K562 (cell line): ENCODE results near the gene TMEM150A. TPM values are rescaled to one million over a fixed set of nuclear protein-coding genes. Genes with fewer than 3 reads are reported as not detected.

Experiments
- CBX3 ChIP-seq, 2 experiments: IDR thresholded peaks; 1 replicate in 1 of 2; 2 replicates in 1 of 2; pipeline ENCODE4 v1.6.1; 2012; ENCODE audit warnings: inconsistent platforms in 2 of 2, low read length in 2 of 2, borderline replicate concordance in 1 of 2, control low read depth in 1 of 2
- ETV1 ChIP-seq: fragments of 450-650 bp; conservative IDR thresholded peaks from 2 replicates; pipeline ENCODE4 v1.6.1; 2016; ENCODE audit warnings: missing genetic modification characterization, control low read depth, low read depth, missing compliant biosample characterization
- FOSL1 ChIP-seq: fragments of 200-800 bp; sonication (Bioruptor generic); conservative IDR thresholded peaks from 2 replicates; pipeline ENCODE4 v1.6.1; 2016; ENCODE audit warnings: missing genetic modification characterization, missing compliant biosample characterization
- HMGN3 ChIP-seq: IDR thresholded peaks from 2 replicates; pipeline ENCODE4 v1.6.1; 2011; ENCODE audit warnings: borderline replicate concordance, low read depth, mild to moderate bottlenecking, mixed read lengths, low read length; ENCODE audit not compliant: insufficient read length; ENCODE audit errors: extremely low read depth
- HSF4 ChIP-seq: fragments of 250-450 bp; sonication (Bioruptor Pico); IDR thresholded peaks from 2 replicates; pipeline ENCODE4 v2.1.2; 2022; ENCODE audit warnings: mild to moderate bottlenecking, moderate library complexity, borderline replicate concordance
- MIER1 ChIP-seq: fragments of 450-650 bp; IDR thresholded peaks from 2 replicates; pipeline ENCODE4 v1.6.1; 2016; ENCODE audit warnings: antibody characterized with exemption, mild to moderate bottlenecking, low read depth
- MTA1 ChIP-seq: fragments of 450-650 bp; IDR thresholded peaks from 2 replicates; pipeline ENCODE4 v1.6.1; 2017; ENCODE audit warnings: borderline replicate concordance
- NFRKB ChIP-seq: fragments of 450-650 bp; IDR thresholded peaks from 2 replicates; pipeline ENCODE4 v1.6.1; 2016; ENCODE audit warnings: low read depth
- POLR2AphosphoS5 ChIP-seq: IDR thresholded peaks from 2 replicates; pipeline ENCODE4 v1.6.1; 2011; ENCODE audit warnings: mild to moderate bottlenecking, low read depth, low read length, moderate library complexity; ENCODE audit not compliant: control insufficient read depth, insufficient read depth
- RBM17 ChIP-seq: fragments of 200-400 bp; formaldehyde crosslinking; IDR thresholded peaks from 2 replicates; pipeline ENCODE4 v1.6.1; 2017; ENCODE audit warnings: low read depth, mild to moderate bottlenecking, low read length, borderline replicate concordance
- SFPQ ChIP-seq: fragments of 200-400 bp; formaldehyde crosslinking; IDR thresholded peaks from 2 replicates; pipeline ENCODE4 v1.6.1; 2017; ENCODE audit warnings: mild to moderate bottlenecking, low read depth, low read length, moderate library complexity
- TBP ChIP-seq: optimal IDR thresholded peaks from 2 replicates; pipeline ENCODE3; 2011; ENCODE audit warnings: low read depth, low read length, improper control_type of control experiment
- TCFL5 ChIP-seq: fragments of 250-450 bp; sonication (Bioruptor Pico); conservative IDR thresholded peaks from 2 replicates; pipeline ENCODE4 v1.6.1; 2021; ENCODE audit warnings: mild to moderate bottlenecking, moderate library complexity, matching md5 sums
- ZHX1 ChIP-seq: fragments of 150-350 bp; conservative IDR thresholded peaks from 2 replicates; pipeline ENCODE4 v1.6.1; 2014; ENCODE audit warnings: low read length
- polyA plus RNA-seq, 8 experiments: library from polyadenylated mRNA; depleted of rRNA in 4 of 8; stranded (reverse) in 5 of 8; unstranded in 3 of 8; fragments of >200 nt; fragmentation: Nextera tagmentation in 2 of 8; fragmentation: Illumina TruSeq in 1 of 8; extraction: Ambion mirVana in 2 of 8; extraction: Trizol in 1 of 8; gene quantifications; 2 replicates each; pipeline versions ENCODE4 v1.2.1 to v1.2.3, GENCODE V29; 2011 to 2014; ENCODE audit warnings: inconsistent platforms in 1 of 8, missing spikeins in 1 of 8
- total RNA-seq, 7 experiments: library from RNA; depleted of rRNA in 6 of 7; stranded (reverse); fragments of >200 nt in 6 of 7; fragmentation: Illumina TruSeq in 2 of 7; extraction: Trizol in 2 of 7; gene quantifications; 2 replicates each; pipeline versions ENCODE4 v1.2.1 to v1.2.3, GENCODE V29; 2011 to 2021; ENCODE audit warnings: low replicate concordance in 1 of 7
- TF ChIP-seq, protein P1 (sequence below): fragments of 250-450 bp; sonication (Bioruptor Pico); IDR thresholded peaks from 2 replicates; pipeline ENCODE4 v1.5.0; 2020; ENCODE audit warnings: mild to moderate bottlenecking, borderline replicate concordance

Gene TMEM150A
- total and polyA plus RNA-seq, 9 of the 15 experiments (the other 6 are each of a cell fraction or from before 2014, with no cell fraction given): 3.9 to 17.1 (median 8.4) TPM

DNA sequence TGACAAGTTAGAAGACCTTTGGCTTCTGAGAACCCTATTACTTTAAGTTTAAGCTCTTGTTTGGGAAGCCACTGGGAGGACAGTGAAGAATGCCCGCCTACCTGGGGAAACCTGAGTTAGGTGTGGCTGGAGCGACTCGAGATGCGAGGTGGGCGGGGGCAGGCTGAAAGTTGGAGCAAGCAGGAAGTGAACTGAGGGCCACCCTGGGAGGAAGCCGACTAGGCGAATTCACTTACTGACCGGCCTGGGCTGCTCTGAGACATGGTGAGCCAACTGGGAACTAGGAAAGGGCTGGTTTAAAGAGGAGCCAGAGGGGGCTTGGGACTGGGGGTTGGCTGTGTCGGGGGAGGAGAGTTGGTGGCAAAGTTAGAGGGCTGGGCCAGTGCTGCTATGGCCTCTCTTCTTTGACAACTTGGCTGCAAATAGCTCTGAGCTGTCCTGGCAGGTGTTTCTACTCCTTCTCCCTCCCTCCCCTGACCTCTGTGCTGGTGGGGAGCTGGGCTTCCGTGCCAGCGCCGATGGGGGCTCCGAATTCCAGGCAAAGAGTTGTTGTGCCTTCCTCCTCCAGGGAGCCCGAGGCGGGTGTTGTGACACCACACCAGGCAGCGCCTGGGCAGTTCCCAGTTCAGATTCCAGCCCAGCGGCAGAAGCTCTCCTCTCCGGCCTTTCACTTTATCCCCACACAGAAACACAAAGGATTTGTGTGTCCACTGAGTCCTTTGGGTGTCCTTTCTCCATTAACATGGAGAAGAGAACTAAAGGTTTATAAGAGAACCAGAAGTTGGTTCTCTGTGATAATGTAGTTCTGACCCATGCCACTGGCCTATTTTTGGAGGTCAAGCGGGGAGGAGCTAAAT is 24.9 kb downstream of the TMEM150A start, which contains the start of gene VAMP8 (continued):
- TF ChIP-seq, protein P1, sequence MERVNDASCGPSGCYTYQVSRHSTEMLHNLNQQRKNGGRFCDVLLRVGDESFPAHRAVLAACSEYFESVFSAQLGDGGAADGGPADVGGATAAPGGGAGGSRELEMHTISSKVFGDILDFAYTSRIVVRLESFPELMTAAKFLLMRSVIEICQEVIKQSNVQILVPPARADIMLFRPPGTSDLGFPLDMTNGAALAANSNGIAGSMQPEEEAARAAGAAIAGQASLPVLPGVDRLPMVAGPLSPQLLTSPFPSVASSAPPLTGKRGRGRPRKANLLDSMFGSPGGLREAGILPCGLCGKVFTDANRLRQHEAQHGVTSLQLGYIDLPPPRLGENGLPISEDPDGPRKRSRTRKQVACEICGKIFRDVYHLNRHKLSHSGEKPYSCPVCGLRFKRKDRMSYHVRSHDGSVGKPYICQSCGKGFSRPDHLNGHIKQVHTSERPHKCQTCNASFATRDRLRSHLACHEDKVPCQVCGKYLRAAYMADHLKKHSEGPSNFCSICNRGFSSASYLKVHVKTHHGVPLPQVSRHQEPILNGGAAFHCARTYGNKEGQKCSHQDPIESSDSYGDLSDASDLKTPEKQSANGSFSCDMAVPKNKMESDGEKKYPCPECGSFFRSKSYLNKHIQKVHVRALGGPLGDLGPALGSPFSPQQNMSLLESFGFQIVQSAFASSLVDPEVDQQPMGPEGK (CRISPR knock-in tag): no peak
- TF ChIP-seq HMGN3: no peak
- no peak for TF ChIP-seq RBM17
- peak; percentile 54; the same call in 1 of the 2 replicates for TF ChIP-seq NFRKB
- no peak for TF ChIP-seq HSF4 (CRISPR knock-in tag)
- no peak for TF ChIP-seq TCFL5
- TF ChIP-seq TBP: peak; percentile 59
- 0 out of 2 replicates have a peak, but pooled peaks have one; percentile 38 for TF ChIP-seq ZHX1
- no peak for TF ChIP-seq MIER1
- TF ChIP-seq POLR2AphosphoS5: peak; percentile 50; the same call in 1 of the 2 replicates
- no peak for TF ChIP-seq FOSL1
- TF ChIP-seq SFPQ: no peak
- 0 out of 3 replicates have a peak, but pooled peaks of 1 of the 2 experiments have one; percentile 35 for TF ChIP-seq CBX3 (IDR thresholded peaks at IDR 0.05; ENCODE audit: borderline replicate concordance in 1 of 2, low read length in 2 of 2)
- TF ChIP-seq ETV1 (tag): 0 out of 2 replicates have a peak, but pooled peaks have one; percentile 17
- TF ChIP-seq MTA1: no peak
